GM23248 (cell line): ENCODE results near the gene POFUT2.

Experiments
- EZH2 ChIP-seq: fragments of 200-600 bp; sonication (generic); IDR thresholded peaks from 2 replicates; pipeline ENCODE4 v1.6.1; 2018; ENCODE audit warnings: antibody characterized with exemption, mild to moderate bottlenecking; ENCODE audit not compliant: insufficient read depth, poor library complexity, severe bottlenecking
- EZH2phosphoT487 ChIP-seq: fragments of 200-600 bp; sonication (generic); IDR thresholded peaks from 2 replicates; pipeline ENCODE4 v1.6.1; 2018; ENCODE audit warnings: antibody characterized with exemption, moderate library complexity, mild to moderate bottlenecking, low read depth; ENCODE audit not compliant: insufficient read depth

GRCh38 chr21:45277101-45278045 lies 10.3 kb downstream of the POFUT2 start:
- TF ChIP-seq EZH2: no peak
- no peak for TF ChIP-seq EZH2phosphoT487
